Caco-2 (cell line): Measurements from ENCODE around the gene HOTAIR. TPM values are rescaled to one million over a fixed set of nuclear protein-coding genes. Genes with fewer than 3 reads are reported as not detected.

Experiments
- BruUV-seq: library from RNA; stranded (reverse); fragments of 400-500 nt; replicated peaks from 2 replicates; lab custom pipeline; 2021; lab: Mats Ljungman, UMichigan
- CTCF ChIA-PET: fragments of 300-600 bp; sonication (Branson Sonifier 250); formaldehyde crosslinking; loops from one replicate; lab custom pipeline; 2022; ENCODE audit warnings: antibody characterized with exemption; lab: Charles Lee
- POLR2A ChIA-PET: fragments of 300-600 bp; sonication (Branson Sonifier 250); formaldehyde crosslinking; loops from one replicate; lab custom pipeline; 2022; ENCODE audit warnings: antibody characterized with exemption; lab: Charles Lee
- DNase-seq, 2 experiments: peaks; one replicate each; pipeline versions ENCODE4 v3.0.0 to v3.0.0-alpha.2; 2020 to 2022
- H3K27me3 ChIP-seq: replicated peaks from 2 replicates; pipeline ENCODE4 v1.6.0; 2011; ENCODE audit warnings: low read length; ENCODE audit not compliant: control insufficient read depth, insufficient read depth
- H3K36me3 ChIP-seq: 2 replicates; pipeline ENCODE4 v1.5.1; 2011; ENCODE audit warnings: low read length; ENCODE audit not compliant: control insufficient read depth, insufficient read depth
- H3K4me1 ChIP-seq: fragments of 250-450 bp; sonication (Bioruptor Pico); 2 replicates; pipeline ENCODE4 v1.5.1; 2020; ENCODE audit warnings: mild to moderate bottlenecking
- H3K4me3 ChIP-seq: 2 replicates; pipeline ENCODE4 v1.5.1; 2011; ENCODE audit warnings: low read depth, mild to moderate bottlenecking, control low read depth, low read length
- H3K9me3 ChIP-seq: fragments of 250-450 bp; sonication (Bioruptor Pico); 2 replicates; pipeline ENCODE4 v1.5.1; 2020; ENCODE audit warnings: mild to moderate bottlenecking, moderate library complexity
- H3K27ac Mint-ChIP-seq: one replicate; pipeline ENCODE4 v1.8.0; 2022; ENCODE audit warnings: mixed read lengths; ENCODE audit not compliant: unreplicated experiment
- H3K27me3 Mint-ChIP-seq: one replicate; pipeline ENCODE4 v1.8.0; 2022; ENCODE audit warnings: mixed read lengths; ENCODE audit not compliant: insufficient read depth, unreplicated experiment
- H3K36me3 Mint-ChIP-seq: one replicate; pipeline ENCODE4 v1.8.0; 2022; ENCODE audit warnings: mild to moderate bottlenecking, mixed read lengths; ENCODE audit not compliant: insufficient read depth, unreplicated experiment
- H3K4me1 Mint-ChIP-seq: one replicate; pipeline ENCODE4 v1.8.0; 2022; ENCODE audit warnings: low read depth, mixed read lengths; ENCODE audit not compliant: unreplicated experiment
- H3K4me3 Mint-ChIP-seq: one replicate; pipeline ENCODE4 v1.8.0; 2022; ENCODE audit warnings: mild to moderate bottlenecking, moderate library complexity, mixed read lengths; ENCODE audit not compliant: unreplicated experiment
- H3K9me3 Mint-ChIP-seq: one replicate; pipeline ENCODE4 v1.8.0; 2022; ENCODE audit warnings: mixed read lengths; ENCODE audit not compliant: unreplicated experiment
- CTCF ChIP-seq, 2 experiments: fragments of 200-600 bp in 1 of 2; IDR thresholded peaks; 1 replicate in 1 of 2; 2 replicates in 1 of 2; pipeline versions ENCODE4 v1.5.1 to v1.8.0; 2011 to 2022; ENCODE audit warnings: antibody characterized with exemption in 1 of 2, control low read depth in 1 of 2, inconsistent platforms in 1 of 2, low read depth in 1 of 2, low read length in 1 of 2, mild to moderate bottlenecking in 1 of 2, moderate library complexity in 1 of 2; ENCODE audit not compliant: insufficient read depth in 1 of 2, severe bottlenecking in 1 of 2, unreplicated experiment in 1 of 2
- intact Hi-C: fragments of 100-400 bp; cut with micrococcal nuclease; formaldehyde crosslinking; loops from one replicate; pipeline ENCODE4 v1.10.0; 2022; ENCODE audit not compliant: unreplicated experiment
- total RNA-seq: library from RNA; stranded (reverse); gene quantifications from 2 replicates; pipeline ENCODE4 v1.2.3, GENCODE V29; 2022

HOTAIR gene
- total RNA-seq, 1 experiment from 2014 or later, result 1.9 TPM

DNA sequence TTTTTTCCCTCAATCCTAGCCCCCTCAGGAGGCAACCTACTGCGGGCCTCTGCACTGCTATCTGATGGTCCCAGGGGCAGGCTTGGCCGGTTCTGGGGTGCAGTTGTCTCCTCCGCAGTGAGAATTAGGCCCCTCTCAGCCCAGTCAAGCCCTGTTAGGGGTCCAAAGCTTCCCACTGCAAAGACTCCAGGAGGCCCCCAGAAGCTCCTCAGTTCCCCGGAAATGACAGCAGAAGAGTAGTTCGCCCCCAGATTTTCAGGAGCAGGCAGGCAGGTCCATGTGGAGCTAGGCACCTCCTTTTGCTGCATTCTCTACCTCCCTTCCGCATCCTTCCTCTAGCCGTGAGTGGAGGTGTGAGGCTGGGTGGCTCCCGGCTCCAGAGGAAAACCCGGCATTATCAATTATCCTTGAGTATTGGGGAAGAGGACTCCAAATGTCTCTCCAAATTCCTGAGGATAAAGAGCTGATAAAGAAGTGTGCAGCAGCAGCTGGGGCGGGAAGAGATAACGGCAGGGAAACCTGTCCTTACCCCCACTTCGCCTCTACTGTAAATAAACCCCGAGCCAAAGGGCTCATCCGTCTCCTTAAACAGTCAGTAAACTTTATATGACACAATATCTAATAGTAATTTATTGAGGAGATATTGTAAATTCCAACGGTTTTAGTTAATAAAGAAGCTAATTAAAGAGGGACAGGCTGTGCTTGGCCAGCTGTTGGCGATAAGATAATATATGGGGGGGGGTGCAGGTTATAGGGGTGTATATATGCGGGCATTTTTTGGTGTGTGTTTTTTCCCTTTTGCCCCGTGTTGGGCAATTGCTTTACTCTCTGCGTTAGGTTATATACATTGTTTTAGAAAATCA is 20.7 kb downstream of the HOTAIR start:
- no peak for TF ChIP-seq CTCF (IDR thresholded peaks at IDR 0.05; ENCODE audit: insufficient read depth in 1 of 2, low read depth in 1 of 2, low read length in 1 of 2, severe bottlenecking in 1 of 2, unreplicated experiment in 1 of 2)
- Mint-ChIP-seq H3K9me3 (no peaks in the 10 kb centered on the region), H3K36me3 (peaks cover 9% of the 10 kb centered on the region), H3K27ac (peak overlapping the region; percentile 76), H3K4me3 (peak overlapping the region; percentile 71), H3K27me3 (no peaks in the 10 kb centered on the region), H3K4me1 (peaks cover 17% of the 10 kb centered on the region)
- H3K4me1 ChIP-seq, result peaks cover 31% of the 10 kb centered on the region
- intact Hi-C loops, result loop anchor here (1.0 to 5.0 kb wide), 3 partner anchors 16 to 147 kb away; partner anchors contain the start of gene HOXC13
- ChIA-PET CTCF (interaction anchor here (0.8 to 2.3 kb wide), 3 partner anchors 15 to 123 kb away, joined by 3 to 18 read pairs (median 5); partner anchors contain the start of gene HOXC13), POLR2A (interaction anchor here (1.0 to 2.3 kb wide), 3 partner anchors 14 to 25 kb away, joined by 3 to 10 read pairs (median 5); no protein-coding TSS in a partner anchor)
- H3K9me3 ChIP-seq, result no peaks in the 10 kb centered on the region
- no peaks in the 10 kb centered on the region for H3K27me3 ChIP-seq
- H3K4me3 ChIP-seq, result peak overlapping the region; percentile 94
- H3K36me3 ChIP-seq, result no peaks in the 10 kb centered on the region
- no TSS peak for BruUV-seq
- no peak for DNase-seq

DNA sequence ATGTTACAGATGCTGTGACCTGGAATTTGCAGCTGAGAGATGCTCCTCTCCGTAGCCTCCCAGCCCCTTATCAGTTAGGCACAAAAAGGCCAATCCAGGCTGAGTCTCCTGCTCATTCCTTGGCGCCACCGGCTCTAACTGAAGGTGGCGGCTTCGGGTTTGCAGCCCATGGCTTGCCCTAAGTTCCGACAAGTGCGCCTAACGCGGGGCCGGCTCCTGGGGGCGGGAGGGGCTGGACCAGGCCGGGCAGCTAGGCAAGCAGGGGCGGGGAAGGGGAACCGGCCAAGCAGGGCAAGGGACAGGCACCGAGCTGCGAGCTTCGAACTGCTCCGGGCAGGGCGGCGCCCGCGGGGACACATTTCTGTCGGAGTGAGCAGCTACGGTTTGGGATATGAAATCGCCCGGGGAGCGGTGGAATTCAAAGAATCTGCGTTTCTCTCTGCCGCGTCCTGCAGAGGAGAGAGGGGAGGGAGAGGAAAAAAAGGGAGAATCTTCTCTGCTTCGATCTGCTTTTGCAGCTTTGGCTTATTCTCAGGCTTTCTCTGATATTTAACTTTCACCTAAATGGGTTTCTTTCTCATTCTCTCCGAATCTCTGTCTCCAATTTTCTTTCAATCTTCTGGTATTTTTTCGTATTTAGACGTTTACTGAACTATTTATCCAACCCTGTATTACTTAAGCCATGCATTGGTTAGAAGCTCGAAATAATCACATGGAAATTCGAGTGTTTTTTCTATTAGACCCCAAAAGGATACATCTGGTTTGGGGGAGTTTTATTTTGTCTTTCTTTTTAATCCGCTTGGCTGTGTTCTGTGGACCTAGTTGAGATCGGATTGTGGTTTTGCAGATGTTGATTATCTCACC is 21.7 kb downstream of the HOTAIR start:
- Histone ChIP-seq H3K36me3 (no peaks in the 10 kb centered on the region), H3K9me3 (no peaks in the 10 kb centered on the region), H3K27me3 (no peaks in the 10 kb centered on the region), H3K4me1 (peaks cover 31% of the 10 kb centered on the region), H3K4me3 (peak overlapping the region; percentile 5; the same call in 1 of the 2 replicates)
- peaks cover 21% of the 10 kb centered on the region for H3K4me1 Mint-ChIP-seq
- H3K9me3 Mint-ChIP-seq, result no peaks in the 10 kb centered on the region
- H3K27me3 Mint-ChIP-seq, result no peaks in the 10 kb centered on the region
- peak overlapping the region; percentile 76 for H3K27ac Mint-ChIP-seq
- intact Hi-C loops, result loop anchor here (5.0 kb wide), 1 partner anchor 146 kb away; no protein-coding TSS in a partner anchor
- TF ChIP-seq CTCF (IDR thresholded peaks at IDR 0.05; ENCODE audit: insufficient read depth in 1 of 2, low read depth in 1 of 2, low read length in 1 of 2, severe bottlenecking in 1 of 2, unreplicated experiment in 1 of 2), result no peak
- ChIA-PET POLR2A (interaction anchor here (0.6 to 2.3 kb wide), 4 partner anchors 15 to 447 kb away, joined by 3 to 10 read pairs (median 5); partner anchors contain the start of gene HOXC13), CTCF (interaction anchor here (0.8 to 2.3 kb wide), 6 partner anchors 14 to 248 kb away, joined by 3 to 18 read pairs (median 4); partner anchors contain the start of genes HOXC10 and HOXC13)
- H3K4me3 Mint-ChIP-seq, result peak overlapping the region; percentile 71
- no TSS peak for BruUV-seq
- H3K36me3 Mint-ChIP-seq, result peaks cover 9% of the 10 kb centered on the region
- peak; percentile 87 to 88 for DNase-seq
